ENCODE results near the gene SRGAP1.

SRGAP1 gene

GRCh38 chr12:63967358-63968145, 123.1 kb downstream of the SRGAP1 start:
- H3K9ac ChIP-seq (ENCODE audit: low read length): no peak overlapping the region

DNA sequence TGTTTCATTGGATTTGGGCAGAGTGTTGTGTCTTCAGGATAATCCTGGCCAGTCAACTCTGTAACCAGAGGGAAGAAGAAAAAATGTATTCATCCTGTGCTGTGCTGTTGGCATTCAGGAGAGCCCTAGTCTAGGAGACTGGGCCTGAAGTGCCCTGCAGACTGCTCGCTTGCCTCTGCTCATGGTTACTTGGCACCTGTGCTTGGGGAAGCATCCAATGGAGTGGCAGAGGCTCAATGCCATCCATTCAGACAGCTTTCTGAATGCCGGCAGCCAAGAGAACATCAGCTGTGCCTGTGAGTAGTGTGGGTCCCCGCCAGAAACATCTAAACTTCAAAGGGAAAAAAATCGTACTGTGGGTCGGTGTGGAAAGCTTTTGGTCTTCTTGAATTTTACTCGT, 124.2 kb downstream of the SRGAP1 start:
- no peaks in the 10 kb centered on the region for H3K36me3 ChIP-seq (ENCODE audit: control insufficient read depth, insufficient read depth, low read length)
- no peak overlapping the region for H3K4me3 ChIP-seq (ENCODE audit: low read length)

More at GRCh38 chr12:63967358-63968145, 123.1 kb downstream of the SRGAP1 start:
- H3K4me1 ChIP-seq (ENCODE audit: control insufficient read depth, insufficient read depth, low read length): peaks cover 8% of the 10 kb centered on the region
- H3K27me3 ChIP-seq (ENCODE audit: control insufficient read depth, insufficient read depth, low read length): no peaks in the 10 kb centered on the region
- no peak overlapping the region for H3K4me3 ChIP-seq (ENCODE audit: low read length)
- no peaks in the 10 kb centered on the region for H3K36me3 ChIP-seq (ENCODE audit: control insufficient read depth, insufficient read depth, low read length)
- H3K9me3 ChIP-seq (ENCODE audit: control insufficient read depth, low read length): no peaks in the 10 kb centered on the region

GRCh38 chr12:63976902-63977395, 132.4 kb downstream of the SRGAP1 start:
- no peak overlapping the region for H3K4me3 ChIP-seq (ENCODE audit: low read length)
- H3K9ac ChIP-seq (ENCODE audit: low read length): no peak overlapping the region
- no peaks in the 10 kb centered on the region for H3K36me3 ChIP-seq (ENCODE audit: control insufficient read depth, insufficient read depth, low read length)
- no peaks in the 10 kb centered on the region for H3K4me1 ChIP-seq (ENCODE audit: control insufficient read depth, insufficient read depth, low read length)
- H3K9me3 ChIP-seq (ENCODE audit: control insufficient read depth, low read length): no peaks in the 10 kb centered on the region
- H3K27me3 ChIP-seq (ENCODE audit: control insufficient read depth, insufficient read depth, low read length): no peaks in the 10 kb centered on the region

More for the DNA sequence above, 124.2 kb downstream of the SRGAP1 start:
- H3K4me1 ChIP-seq (ENCODE audit: control insufficient read depth, insufficient read depth, low read length): peaks cover 8% of the 10 kb centered on the region
- no peaks in the 10 kb centered on the region for H3K27me3 ChIP-seq (ENCODE audit: control insufficient read depth, insufficient read depth, low read length)
- no peaks in the 10 kb centered on the region for H3K9me3 ChIP-seq (ENCODE audit: control insufficient read depth, low read length)
- no peak overlapping the region for H3K9ac ChIP-seq (ENCODE audit: low read length)

DNA sequence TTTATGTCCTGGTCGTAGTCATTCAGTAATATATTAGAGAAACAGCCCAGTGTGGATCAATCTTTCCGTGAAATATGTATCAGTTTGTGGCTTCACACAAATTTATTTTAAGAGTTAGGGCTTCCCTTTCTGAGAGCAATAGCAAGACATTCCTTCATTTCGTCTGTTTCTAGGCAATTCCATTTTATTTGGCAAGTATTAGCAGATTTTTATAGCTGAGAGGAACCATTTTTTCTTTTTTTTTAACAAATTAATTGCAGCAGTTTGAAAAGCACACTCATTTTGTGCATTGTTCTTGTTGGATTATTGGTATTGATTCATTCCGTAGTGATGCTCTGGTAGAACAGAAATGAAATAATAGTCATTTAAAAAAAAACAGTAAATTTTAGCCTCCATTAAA, 132.9 kb downstream of the SRGAP1 start:
- H3K4me1 ChIP-seq (ENCODE audit: control insufficient read depth, insufficient read depth, low read length): no peaks in the 10 kb centered on the region

GRCh38 chr12:63978519-63978918, 134.0 kb downstream of the SRGAP1 start:
- H3K9ac ChIP-seq (ENCODE audit: low read length): no peak overlapping the region
- H3K36me3 ChIP-seq (ENCODE audit: control insufficient read depth, insufficient read depth, low read length): no peaks in the 10 kb centered on the region
- no peaks in the 10 kb centered on the region for H3K27me3 ChIP-seq (ENCODE audit: control insufficient read depth, insufficient read depth, low read length)
- H3K9me3 ChIP-seq (ENCODE audit: control insufficient read depth, low read length): no peaks in the 10 kb centered on the region
- H3K4me3 ChIP-seq (ENCODE audit: low read length): no peak overlapping the region
- no peaks in the 10 kb centered on the region for H3K4me1 ChIP-seq (ENCODE audit: control insufficient read depth, insufficient read depth, low read length)

More for the DNA sequence above, 132.9 kb downstream of the SRGAP1 start:
- no peak overlapping the region for H3K9ac ChIP-seq (ENCODE audit: low read length)
- no peak overlapping the region for H3K4me3 ChIP-seq (ENCODE audit: low read length)
- no peaks in the 10 kb centered on the region for H3K36me3 ChIP-seq (ENCODE audit: control insufficient read depth, insufficient read depth, low read length)
- H3K9me3 ChIP-seq (ENCODE audit: control insufficient read depth, low read length): no peaks in the 10 kb centered on the region
- H3K27me3 ChIP-seq (ENCODE audit: control insufficient read depth, insufficient read depth, low read length): no peaks in the 10 kb centered on the region

- H3K9me3 ChIP-seq (ENCODE audit: control insufficient read depth, low read length): no peaks in the 10 kb centered on the region
- no peaks in the 10 kb centered on the region for H3K36me3 ChIP-seq (ENCODE audit: control insufficient read depth, insufficient read depth, low read length)
- H3K27me3 ChIP-seq (ENCODE audit: control insufficient read depth, insufficient read depth, low read length): no peaks in the 10 kb centered on the region
- no peak overlapping the region for H3K4me3 ChIP-seq (ENCODE audit: low read length)
- H3K9ac ChIP-seq (ENCODE audit: low read length): no peak overlapping the region
- H3K4me1 ChIP-seq (ENCODE audit: control insufficient read depth, insufficient read depth, low read length): no peaks in the 10 kb centered on the region
Measured at GRCh38 chr12:63980211-63980610, 135.7 kb downstream of the SRGAP1 start.

- no peaks in the 10 kb centered on the region for H3K4me1 ChIP-seq (ENCODE audit: control insufficient read depth, insufficient read depth, low read length)
- H3K27me3 ChIP-seq (ENCODE audit: control insufficient read depth, insufficient read depth, low read length): no peaks in the 10 kb centered on the region
- H3K4me3 ChIP-seq (ENCODE audit: low read length): no peak overlapping the region
- no peaks in the 10 kb centered on the region for H3K36me3 ChIP-seq (ENCODE audit: control insufficient read depth, insufficient read depth, low read length)
- H3K9ac ChIP-seq (ENCODE audit: low read length): no peak overlapping the region
- H3K9me3 ChIP-seq (ENCODE audit: control insufficient read depth, low read length): no peaks in the 10 kb centered on the region
Measured at GRCh38 chr12:63981343-63981742, 136.8 kb downstream of the SRGAP1 start.

GRCh38 chr12:63982604-63983295, 138.2 kb downstream of the SRGAP1 start:
- Histone ChIP-seq H3K9ac (ENCODE audit: low read length) (no peak overlapping the region), H3K4me1 (ENCODE audit: control insufficient read depth, insufficient read depth, low read length) (no peaks in the 10 kb centered on the region), H3K27me3 (ENCODE audit: control insufficient read depth, insufficient read depth, low read length) (no peaks in the 10 kb centered on the region), H3K36me3 (ENCODE audit: control insufficient read depth, insufficient read depth, low read length) (no peaks in the 10 kb centered on the region), H3K4me3 (ENCODE audit: low read length) (no peak overlapping the region), H3K9me3 (ENCODE audit: control insufficient read depth, low read length) (no peaks in the 10 kb centered on the region)

DNA sequence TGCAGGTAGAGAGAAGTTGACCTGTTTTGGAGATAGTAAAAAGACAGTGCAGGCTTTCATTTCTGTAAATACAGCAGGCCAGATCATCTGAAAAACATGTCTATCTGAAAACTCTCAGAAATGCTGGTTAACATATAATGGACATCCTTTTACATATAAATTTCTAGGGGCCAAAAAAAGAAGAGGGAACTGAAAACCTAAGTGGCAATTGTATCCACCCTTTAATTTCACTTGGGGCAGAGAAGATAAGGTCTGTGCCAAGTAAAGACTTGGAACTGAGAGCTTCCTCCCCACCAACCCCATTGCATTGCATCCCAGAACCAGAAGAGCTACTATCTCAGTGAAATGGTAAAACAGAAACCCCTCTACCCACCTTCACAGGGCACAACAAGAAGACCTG, 141.0 kb downstream of the SRGAP1 start:
- Histone ChIP-seq H3K4me3 (ENCODE audit: low read length) (no peak overlapping the region), H3K9ac (ENCODE audit: low read length) (no peak overlapping the region), H3K27me3 (ENCODE audit: control insufficient read depth, insufficient read depth, low read length) (no peaks in the 10 kb centered on the region), H3K4me1 (ENCODE audit: control insufficient read depth, insufficient read depth, low read length) (peaks cover 8% of the 10 kb centered on the region), H3K36me3 (ENCODE audit: control insufficient read depth, insufficient read depth, low read length) (no peaks in the 10 kb centered on the region), H3K9me3 (ENCODE audit: control insufficient read depth, low read length) (no peaks in the 10 kb centered on the region)

DNA sequence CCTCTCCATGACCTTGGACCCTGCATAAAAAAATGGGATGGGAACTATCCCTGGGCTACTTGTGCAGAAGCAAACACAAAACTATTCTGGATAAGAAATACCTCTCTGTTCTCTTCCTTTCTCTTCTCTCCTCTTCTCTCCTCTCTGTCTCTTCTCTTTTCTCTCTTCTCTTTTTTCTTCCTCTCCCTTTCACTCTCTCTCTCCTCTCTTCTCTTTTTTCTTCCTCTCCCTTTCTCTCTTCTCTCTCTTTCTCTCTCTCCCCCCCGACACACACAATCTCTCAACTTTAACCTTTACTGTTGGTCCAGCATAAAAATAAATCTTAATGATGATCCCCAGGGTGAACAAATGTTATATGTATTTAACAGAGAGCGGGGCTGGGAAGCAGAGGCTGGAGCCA, 141.4 kb downstream of the SRGAP1 start:
- no peaks in the 10 kb centered on the region for H3K36me3 ChIP-seq (ENCODE audit: control insufficient read depth, insufficient read depth, low read length)
- H3K9ac ChIP-seq (ENCODE audit: low read length): no peak overlapping the region
- no peaks in the 10 kb centered on the region for H3K27me3 ChIP-seq (ENCODE audit: control insufficient read depth, insufficient read depth, low read length)
- peaks cover 8% of the 10 kb centered on the region for H3K4me1 ChIP-seq (ENCODE audit: control insufficient read depth, insufficient read depth, low read length)
- no peaks in the 10 kb centered on the region for H3K9me3 ChIP-seq (ENCODE audit: control insufficient read depth, low read length)
- no peak overlapping the region for H3K4me3 ChIP-seq (ENCODE audit: low read length)

DNA sequence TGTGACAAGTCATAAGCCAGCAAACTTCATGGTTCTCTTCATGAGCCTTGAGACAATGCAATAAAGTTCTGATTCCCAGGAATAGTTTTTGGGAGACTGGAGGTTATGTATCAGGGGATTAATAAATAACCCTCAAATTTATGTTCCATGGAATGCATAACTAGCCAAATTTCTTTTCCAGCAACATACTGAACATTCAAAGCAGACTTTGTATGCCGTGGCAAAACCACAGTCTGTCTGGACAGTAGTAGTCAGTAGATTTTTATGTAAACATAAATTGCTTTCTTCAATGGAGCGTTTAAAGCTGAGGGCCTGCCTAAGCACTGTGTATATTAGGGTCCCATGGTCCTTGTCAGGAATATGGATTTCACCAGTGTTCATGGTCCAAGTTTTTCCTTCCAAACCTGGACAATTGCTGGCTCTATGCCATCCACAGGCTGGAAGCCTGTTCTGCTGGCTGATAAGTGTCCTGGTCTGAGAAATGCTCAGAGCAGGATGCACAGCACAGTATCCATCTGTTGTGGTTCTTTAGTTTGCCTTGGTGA, 144.9 kb downstream of the SRGAP1 start:
- H3K9me3 ChIP-seq (ENCODE audit: control insufficient read depth, low read length): no peaks in the 10 kb centered on the region
- no peaks in the 10 kb centered on the region for H3K27me3 ChIP-seq (ENCODE audit: control insufficient read depth, insufficient read depth, low read length)
- H3K4me3 ChIP-seq (ENCODE audit: low read length): no peak overlapping the region
- H3K4me1 ChIP-seq (ENCODE audit: control insufficient read depth, insufficient read depth, low read length): peaks cover 10% of the 10 kb centered on the region
- no peak overlapping the region for H3K9ac ChIP-seq (ENCODE audit: low read length)
- no peaks in the 10 kb centered on the region for H3K36me3 ChIP-seq (ENCODE audit: control insufficient read depth, insufficient read depth, low read length)

Data from mucosa of stomach (tissue), 1 donor.